ENCODE data around the gene MED25. TPM values are rescaled to one million over a fixed set of nuclear protein-coding genes. Genes with fewer than 3 reads are reported as not detected.

Gene MED25
- total RNA-seq, 2 donors from 2014 or later: 55.6 to 56.1 TPM

DNA sequence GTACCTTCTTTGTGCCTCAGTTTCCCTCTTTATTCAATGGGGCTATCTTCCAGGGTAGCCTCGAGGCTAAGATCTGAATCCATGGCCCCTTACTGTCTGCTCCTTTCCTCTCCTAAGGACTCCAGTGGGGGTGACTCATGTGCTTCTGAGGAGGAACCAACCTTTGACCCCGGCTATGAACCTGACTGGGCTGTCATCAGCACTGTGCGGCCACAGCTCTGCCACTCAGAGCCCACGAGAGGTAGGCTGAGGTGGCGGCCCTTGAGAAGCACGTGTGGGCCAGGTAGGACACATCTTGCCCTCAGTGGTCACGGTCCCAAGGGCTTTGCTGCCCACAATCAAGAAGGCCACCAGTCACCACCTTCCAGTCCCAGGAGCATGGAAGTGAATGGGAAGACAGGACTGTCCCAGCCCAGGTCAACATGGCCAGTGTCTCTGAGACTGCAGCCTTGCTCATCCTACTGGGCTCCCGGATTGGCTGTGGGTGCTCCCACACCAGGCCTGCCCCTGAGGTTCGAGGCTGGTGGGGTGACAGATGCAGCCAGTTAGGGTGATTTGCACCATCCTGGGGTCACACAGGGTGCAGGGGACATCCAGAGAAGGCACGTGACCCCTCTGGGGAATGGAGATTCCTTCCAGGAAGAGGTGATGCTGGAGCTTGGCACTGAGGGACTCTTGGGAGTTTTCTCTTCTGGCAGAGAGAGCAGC, 62.2 kb downstream of the MED25 start:
- H3K4me1 Mint-ChIP-seq: peaks cover 7% of the 10 kb centered on the region
- H3K27me3 Mint-ChIP-seq: no peaks in the 10 kb centered on the region
- peaks cover 76% of the 10 kb centered on the region for H3K36me3 Mint-ChIP-seq (ENCODE audit: low read depth)
- H3K27ac Mint-ChIP-seq: no peak overlapping the region
- ATAC-seq (replicated peaks): no peak
- no peaks in the 10 kb centered on the region for H3K9me3 Mint-ChIP-seq
- peak overlapping the region; percentile 39 for H3K4me3 Mint-ChIP-seq

DNA sequence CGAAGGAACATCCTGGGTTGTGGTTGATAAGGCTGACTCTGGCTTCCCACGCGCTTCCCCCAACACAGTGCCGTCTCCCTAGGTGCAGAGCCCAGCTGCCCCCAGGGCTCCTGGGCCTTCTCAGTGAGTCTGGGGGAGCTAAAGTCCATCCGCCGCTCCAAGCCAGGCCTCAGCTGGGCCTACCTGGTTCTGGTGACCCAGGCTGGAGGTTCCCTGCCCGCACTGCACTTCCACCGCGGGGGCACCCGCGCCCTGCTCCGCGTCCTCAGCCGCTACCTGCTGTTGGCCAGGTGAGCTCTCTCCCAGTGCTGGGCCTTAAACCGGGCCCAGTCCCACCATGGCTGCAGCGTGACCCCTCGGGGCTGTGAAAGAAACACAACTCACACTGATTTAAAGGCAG, 63.1 kb downstream of the MED25 start:
- H3K27me3 Mint-ChIP-seq: no peaks in the 10 kb centered on the region
- no peak overlapping the region for H3K27ac Mint-ChIP-seq
- no peak for ATAC-seq (replicated peaks)
- H3K4me1 Mint-ChIP-seq: no peaks in the 10 kb centered on the region
- H3K4me3 Mint-ChIP-seq: no peak overlapping the region
- H3K36me3 Mint-ChIP-seq (ENCODE audit: low read depth): peaks cover 85% of the 10 kb centered on the region
- H3K9me3 Mint-ChIP-seq: no peaks in the 10 kb centered on the region

DNA sequence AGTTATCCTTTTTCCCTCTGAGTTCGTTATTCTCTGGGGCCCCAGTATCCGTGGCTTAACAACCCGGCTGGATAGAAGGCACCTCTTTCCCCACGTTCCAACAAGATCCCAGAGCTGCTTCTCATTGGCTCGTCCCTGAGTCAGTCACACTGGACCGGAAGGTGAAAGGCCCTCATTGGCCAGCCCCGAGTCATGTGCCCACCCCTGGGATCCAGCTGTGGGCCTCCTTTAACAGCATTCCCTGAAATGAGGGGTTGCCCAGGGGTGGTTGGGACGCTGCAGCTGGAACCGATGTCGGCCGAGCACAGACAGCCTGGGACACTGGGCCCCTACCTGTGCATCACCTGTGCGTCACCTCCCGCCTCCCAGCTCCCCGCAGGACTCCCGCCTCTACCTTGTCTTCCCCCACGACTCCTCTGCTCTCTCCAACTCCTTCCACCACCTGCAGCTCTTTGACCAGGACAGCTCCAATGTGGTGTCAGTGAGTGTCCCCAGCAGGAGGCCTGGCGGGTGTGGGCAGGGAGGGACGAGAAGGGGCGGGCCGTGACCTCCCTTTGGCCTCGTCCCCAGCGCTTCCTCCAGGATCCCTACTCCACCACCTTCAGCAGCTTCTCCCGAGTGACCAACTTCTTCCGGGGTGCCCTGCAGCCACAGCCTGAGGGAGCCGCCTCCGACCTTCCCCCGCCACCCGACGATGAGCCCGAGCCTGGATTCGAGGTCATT, 63.7 kb downstream of the MED25 start:
- H3K27me3 Mint-ChIP-seq: no peaks in the 10 kb centered on the region
- no peak overlapping the region for H3K27ac Mint-ChIP-seq
- H3K4me3 Mint-ChIP-seq: no peak overlapping the region
- no peaks in the 10 kb centered on the region for H3K9me3 Mint-ChIP-seq
- no peak for ATAC-seq (replicated peaks)
- no peaks in the 10 kb centered on the region for H3K4me1 Mint-ChIP-seq
- H3K36me3 Mint-ChIP-seq (ENCODE audit: low read depth): peaks cover 91% of the 10 kb centered on the region

- no peak for ATAC-seq (replicated peaks)
- H3K9me3 Mint-ChIP-seq: no peaks in the 10 kb centered on the region
- H3K4me1 Mint-ChIP-seq: no peaks in the 10 kb centered on the region
- peaks cover 99% of the 10 kb centered on the region for H3K36me3 Mint-ChIP-seq (ENCODE audit: low read depth)
- no peak overlapping the region for H3K27ac Mint-ChIP-seq
- H3K4me3 Mint-ChIP-seq: no peak overlapping the region
- no peaks in the 10 kb centered on the region for H3K27me3 Mint-ChIP-seq
Measured at GRCh38 chr19:49882643-49883042, 64.6 kb downstream of the MED25 start.

DNA sequence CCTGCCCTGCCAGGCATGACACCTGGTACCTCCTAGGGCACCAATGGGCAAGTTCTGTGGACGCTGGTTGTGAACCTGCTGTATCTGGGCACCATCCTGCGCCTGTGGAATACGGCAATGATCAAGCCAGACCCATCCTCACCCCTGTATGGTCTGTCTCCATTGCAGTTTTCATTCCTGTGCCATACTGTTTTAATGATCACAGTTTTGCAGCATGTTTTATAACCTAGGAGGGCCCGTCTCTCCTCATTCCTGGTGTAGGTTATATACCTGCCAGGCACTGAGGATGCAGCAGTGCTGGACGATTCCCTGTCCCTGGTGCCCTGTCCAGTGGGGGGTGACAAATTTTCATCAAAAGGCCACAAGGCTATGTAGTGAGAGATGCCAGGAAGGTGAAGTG, 65.0 kb downstream of the MED25 start:
- Mint-ChIP-seq H3K4me3 (no peak overlapping the region), H3K9me3 (no peaks in the 10 kb centered on the region), H3K27ac (peak overlapping the region; percentile 65), H3K4me1 (no peaks in the 10 kb centered on the region), H3K27me3 (no peaks in the 10 kb centered on the region), H3K36me3 (ENCODE audit: low read depth) (peaks cover 99% of the 10 kb centered on the region)
- ATAC-seq (replicated peaks): no peak

GRCh38 chr19:49884109-49884508, 66.0 kb downstream of the MED25 start:
- H3K4me1 Mint-ChIP-seq: no peaks in the 10 kb centered on the region
- no peak overlapping the region for H3K27ac Mint-ChIP-seq
- H3K27me3 Mint-ChIP-seq: no peaks in the 10 kb centered on the region
- H3K36me3 Mint-ChIP-seq (ENCODE audit: low read depth): peaks cover 99% of the 10 kb centered on the region
- no peaks in the 10 kb centered on the region for H3K9me3 Mint-ChIP-seq
- no peak for ATAC-seq (replicated peaks)
- H3K4me3 Mint-ChIP-seq: no peak overlapping the region

- no peak overlapping the region for H3K27ac Mint-ChIP-seq
- peaks cover 99% of the 10 kb centered on the region for H3K36me3 Mint-ChIP-seq (ENCODE audit: low read depth)
- H3K27me3 Mint-ChIP-seq: no peaks in the 10 kb centered on the region
- H3K4me1 Mint-ChIP-seq: peaks cover 4% of the 10 kb centered on the region
- ATAC-seq (replicated peaks): no peak
- no peaks in the 10 kb centered on the region for H3K9me3 Mint-ChIP-seq
- no peak overlapping the region for H3K4me3 Mint-ChIP-seq
Measured at GRCh38 chr19:49884760-49885159, 66.7 kb downstream of the MED25 start.

Other genes starting within 250 kb of the MED25 start
- 100 to 1,000 TPM; 101 to 103 TPM for gene NOSIP, start 237.7 kb upstream of the MED25 start, total RNA-seq
- gene PRRG2, start 237.0 kb upstream of the MED25 start, total RNA-seq: 10 to 100 TPM in 1 of 2 donors, 1 to 10 TPM in 1; 3.8 to 12.3 TPM
- gene PRR12, start 227.1 kb upstream of the MED25 start, total RNA-seq: 10 to 100 TPM; 27.2 to 27.8 TPM
- 10 to 100 TPM in 1 of 2 donors, 1 to 10 TPM in 1; 7.6 to 14.3 TPM for gene RRAS, start 178.1 kb upstream of the MED25 start, total RNA-seq
- gene SCAF1, start 176.1 kb upstream of the MED25 start, total RNA-seq: 10 to 100 TPM; 53.8 to 60.5 TPM
- gene IRF3, start 152.4 kb upstream of the MED25 start, total RNA-seq: 100 to 1,000 TPM; 150 to 218 TPM
- gene BCL2L12, start 152.4 kb upstream of the MED25 start, total RNA-seq: 10 to 100 TPM; 61.1 to 80.5 TPM
- 100 to 1,000 TPM; 183 to 345 TPM for gene PRMT1, start 141.0 kb upstream of the MED25 start, total RNA-seq
- gene ADM5, start 128.7 kb upstream of the MED25 start, total RNA-seq: 1 to 10 TPM; 8.5 to 8.6 TPM
- 1 to 10 TPM in 1 of 2 donors, under 1 TPM in 1; 0.93 to 4.3 TPM for gene CPT1C, start 127.2 kb upstream of the MED25 start, total RNA-seq
- gene TSKS, start 55.0 kb upstream of the MED25 start, total RNA-seq: under 1 TPM; 0.32 to 0.45 TPM
- gene AP2A1, start 51.3 kb upstream of the MED25 start, total RNA-seq: 10 to 100 TPM; 77.5 to 87.0 TPM
- 10 to 100 TPM; 15.5 to 19.1 TPM for gene FUZ, start 5.0 kb upstream of the MED25 start, total RNA-seq
- gene PTOV1, start 32.9 kb downstream of the MED25 start, total RNA-seq: 100 to 1,000 TPM in 1 of 2 donors, 10 to 100 TPM in 1; 82.7 to 109 TPM
- 100 to 1,000 TPM; 100 to 111 TPM for gene PNKP, start 49.3 kb downstream of the MED25 start, total RNA-seq
- gene AKT1S1, start 59.1 kb downstream of the MED25 start, total RNA-seq: 10 to 100 TPM; 33.8 to 72.8 TPM
- gene TBC1D17, start 59.4 kb downstream of the MED25 start, total RNA-seq: 10 to 100 TPM; 21.4 to 57.4 TPM
- gene IL4I1, start 78.6 kb downstream of the MED25 start, total RNA-seq: 100 to 1,000 TPM in 1 of 2 donors, 10 to 100 TPM in 1; 42.0 to 177 TPM
- 10 to 100 TPM; 26.0 to 28.6 TPM for gene ATF5, start 110.9 kb downstream of the MED25 start, total RNA-seq
- gene NUP62, start 111.2 kb downstream of the MED25 start, total RNA-seq: 100 to 1,000 TPM; 158 to 172 TPM
- not detected for gene SIGLEC11, start 142.9 kb downstream of the MED25 start, total RNA-seq
- 10 to 100 TPM; 53.7 to 79.8 TPM for gene VRK3, start 207.1 kb downstream of the MED25 start, total RNA-seq
- gene ZNF473, start 207.7 kb downstream of the MED25 start, total RNA-seq: 10 to 100 TPM; 11.1 to 12.4 TPM

Data from activated T-helper 17 cell treated with anti-CD3 and anti-CD28 coated beads, Interleukin-2, amount 50 U/mL, for 72 hours (primary cell).